K562 (cell line): ENCODE data around the gene SHOX. TPM values are rescaled to one million over a fixed set of nuclear protein-coding genes. Genes with fewer than 3 reads are reported as not detected.

Source experiments
- ATAC-seq: fragments of 200-7000 bp; cut with Tn5 transposase; 3 replicates; pipeline ENCODE4 v1.9.1; 2020; ENCODE audit warnings: moderate library complexity
- BruUV-seq: library from RNA; stranded (reverse); fragments of 400-500 nt; replicated peaks from 2 replicates; lab custom pipeline; 2021; lab: Mats Ljungman, UMichigan
- CTCF ChIA-PET: fragments of 300-600 bp; formaldehyde crosslinking; extraction: SDS; loops from one replicate; lab custom pipeline; 2021; ENCODE audit warnings: low intra/inter-chr PET ratio; lab: Yijun Ruan, JAX
- POLR2A ChIA-PET: fragments of 300-600, 350-650 bp; sonication (Branson Sonifier 250); formaldehyde crosslinking; extraction: SDS; loops from one replicate; lab custom pipeline; 2021; ENCODE audit warnings: antibody characterized with exemption, inconsistent platforms; lab: Yijun Ruan, JAX
- DNase-seq, 4 experiments: peaks; one replicate each; pipeline versions ENCODE4 v3.0.0 to v3.0.0-alpha.2; 2011 to 2018; ENCODE audit warnings: low spot score in 3 of 4, mixed read lengths in 3 of 4; ENCODE audit errors: extremely low read depth in 1 of 4
- FAIRE-seq: peaks from 2 replicates; lab custom pipeline; 2011; peaks lifted over from hg19 to GRCh38; lab: Jason Lieb, UNC
- H2AFZ ChIP-seq: 2 replicates; pipeline ENCODE4 v1.6.0; 2011; ENCODE audit warnings: low read depth, low read length, control low read depth, inconsistent platforms
- H3K27ac ChIP-seq: fragments of 200-600 bp; 3 replicates; pipeline ENCODE4 v1.8.0; 2011; ENCODE audit warnings: low read depth, mild to moderate bottlenecking, control low read depth, inconsistent platforms, low read length, moderate library complexity, mixed read lengths; ENCODE audit errors: extremely low read depth
- H3K27me3 ChIP-seq, 2 experiments: fragments of 300-600 bp in 1 of 2; 2 replicates in 1 of 2; 3 replicates in 1 of 2; pipeline versions ENCODE4 v1.6.0 to v1.8.0; 2011; ENCODE audit warnings: inconsistent platforms in 2 of 2, low read length in 2 of 2, mild to moderate bottlenecking in 1 of 2, mixed read lengths in 1 of 2, moderate library complexity in 1 of 2; ENCODE audit not compliant: control insufficient read depth in 2 of 2, insufficient read depth in 2 of 2
- H3K36me3 ChIP-seq: fragments of 300-600 bp; 3 replicates; pipeline ENCODE4 v1.8.0; 2011; ENCODE audit warnings: mild to moderate bottlenecking, low read length, inconsistent platforms; ENCODE audit not compliant: control insufficient read depth, insufficient read depth
- H3K4me1 ChIP-seq, 2 experiments: fragments of 200-600 bp in 1 of 2; replicated peaks in 1 of 2; 2 replicates in 1 of 2; 3 replicates in 1 of 2; pipeline versions ENCODE4 v1.5.1 to v1.8.0; 2011; ENCODE audit warnings: inconsistent platforms in 2 of 2, low read length in 2 of 2, mild to moderate bottlenecking in 1 of 2, mixed read lengths in 1 of 2, moderate library complexity in 1 of 2; ENCODE audit not compliant: control insufficient read depth in 2 of 2, insufficient read depth in 2 of 2
- H3K4me2 ChIP-seq: 2 replicates; pipeline ENCODE4 v1.6.1; 2011; ENCODE audit warnings: low read length, control low read depth, inconsistent platforms, mixed read lengths; ENCODE audit not compliant: insufficient read depth
- H3K4me3 ChIP-seq: fragments of 200-600 bp; sonication (generic), shearing (Covaris generic); 2 replicates; pipeline ENCODE4 v1.5.1; 2016; ENCODE audit warnings: control low read depth, inconsistent platforms
- H3K79me2 ChIP-seq: fragments of 200-600 bp; 3 replicates; pipeline ENCODE4 v1.8.0; 2011; ENCODE audit warnings: low read length, inconsistent platforms; ENCODE audit not compliant: control insufficient read depth, insufficient read depth
- H3K9ac ChIP-seq, 2 experiments: 2 replicates each; pipeline versions ENCODE4 v1.6.0 to v1.6.1; 2011; ENCODE audit warnings: low read depth in 2 of 2, low read length in 2 of 2, control low read depth in 1 of 2, inconsistent platforms in 1 of 2, mild to moderate bottlenecking in 1 of 2, mixed read lengths in 1 of 2; ENCODE audit not compliant: insufficient read depth in 1 of 2
- H3K9me1 ChIP-seq: one replicate; pipeline ENCODE4 v1.6.0; 2011; ENCODE audit warnings: inconsistent platforms, mild to moderate bottlenecking, low read length, moderate library complexity; ENCODE audit not compliant: control insufficient read depth, insufficient read depth
- H3K9me3 ChIP-seq: replicated peaks from 2 replicates; pipeline ENCODE4 v1.5.1; 2011; ENCODE audit warnings: low read depth, low read length, inconsistent platforms; ENCODE audit not compliant: control insufficient read depth, insufficient read depth
- H4K20me1 ChIP-seq: replicated peaks from 2 replicates; pipeline ENCODE4 v1.6.1; 2011; ENCODE audit warnings: low read length, inconsistent platforms, mixed read lengths; ENCODE audit not compliant: control insufficient read depth, insufficient read depth
- C11orf30 ChIP-seq: fragments of 450-650 bp; IDR thresholded peaks from 2 replicates; pipeline ENCODE4 v1.6.1; 2016; ENCODE audit warnings: low read depth, mild to moderate bottlenecking
- CBX3 ChIP-seq, 2 experiments: IDR thresholded peaks; 1 replicate in 1 of 2; 2 replicates in 1 of 2; pipeline ENCODE4 v1.6.1; 2012; ENCODE audit warnings: inconsistent platforms in 2 of 2, low read length in 2 of 2, borderline replicate concordance in 1 of 2, control low read depth in 1 of 2
- HES1 ChIP-seq: fragments of 450-650 bp; IDR thresholded peaks from 2 replicates; pipeline ENCODE4 v1.6.1; 2016; ENCODE audit warnings: low read depth, mild to moderate bottlenecking, moderate library complexity
- HMGXB4 ChIP-seq: sonication (generic); formaldehyde crosslinking; IDR thresholded peaks from 2 replicates; pipeline ENCODE4 v1.8.1; 2023; ENCODE audit warnings: mild to moderate bottlenecking, missing genetic modification reagents
- KAT7 ChIP-seq: sonication (generic); formaldehyde crosslinking; IDR thresholded peaks from 2 replicates; pipeline ENCODE4 v1.8.0; 2022; ENCODE audit warnings: missing genetic modification reagents, mild to moderate bottlenecking, borderline replicate concordance
- NEUROD1 ChIP-seq: fragments of 150-350 bp; IDR thresholded peaks from 2 replicates; pipeline ENCODE4 v1.6.1; 2014; ENCODE audit warnings: borderline replicate concordance, low read length, low read depth; ENCODE audit not compliant: partially characterized antibody
- RAD51 ChIP-seq: fragments of 450-650 bp; IDR thresholded peaks from 2 replicates; pipeline ENCODE4 v1.7.1; 2016; ENCODE audit warnings: low read depth, mild to moderate bottlenecking, borderline replicate concordance
- RBM25 ChIP-seq: fragments of 200-400 bp; formaldehyde crosslinking; IDR thresholded peaks from 2 replicates; pipeline ENCODE4 v1.6.1; 2018; ENCODE audit warnings: low read length, low read depth, moderate library complexity; ENCODE audit not compliant: severe bottlenecking
- XRCC4 ChIP-seq: IDR thresholded peaks from one replicate; pipeline ENCODE4 v1.6.1; 2011; ENCODE audit not compliant: insufficient read depth, insufficient read length; ENCODE audit errors: extremely low read depth
- ZFP91 ChIP-seq: sonication (generic); formaldehyde crosslinking; IDR thresholded peaks from 2 replicates; pipeline ENCODE4 v1.8.0; 2022; ENCODE audit warnings: mild to moderate bottlenecking, missing genetic modification reagents
- ZNF644 ChIP-seq: fragments of 200-800 bp; sonication (Bioruptor generic); IDR thresholded peaks from 2 replicates; pipeline ENCODE4 v1.6.1; 2016; ENCODE audit warnings: low read depth, missing genetic modification characterization, missing compliant biosample characterization
- ZNF707 ChIP-seq: fragments of 250-450 bp; sonication (Bioruptor Pico); conservative IDR thresholded peaks from 2 replicates; pipeline ENCODE4 v1.8.0; 2022; ENCODE audit warnings: inconsistent platforms, mild to moderate bottlenecking, moderate library complexity
- WGBS: fragments of 100-300 bp; shearing (Covaris generic); methylation state at CpG from one replicate; pipeline ENCODE4 v1.1.6; 2016; ENCODE audit warnings: low coverage, mixed read lengths; ENCODE audit not compliant: insufficient coverage; ENCODE audit errors: missing lambda C conversion rate; 5-methylcytosine and 5-hydroxymethylcytosine counted together
- in situ Hi-C: fragments of 300-500 bp; cut with MboI; formaldehyde crosslinking; loops from 4 replicates; pipeline ENCODE4 v1.15.0; 2018; ENCODE audit warnings: inconsistent platforms, mixed read lengths
- intact Hi-C: fragments of 100-400 bp; cut with micrococcal nuclease; formaldehyde crosslinking; loops from 2 replicates; pipeline ENCODE4 v1.14.2; 2022
- polyA plus RNA-seq, 8 experiments: library from polyadenylated mRNA; depleted of rRNA in 4 of 8; stranded (reverse) in 5 of 8; unstranded in 3 of 8; fragments of >200 nt; fragmentation: Nextera tagmentation in 2 of 8; fragmentation: Illumina TruSeq in 1 of 8; extraction: Ambion mirVana in 2 of 8; extraction: Trizol in 1 of 8; gene quantifications; 2 replicates each; pipeline versions ENCODE4 v1.2.1 to v1.2.3, GENCODE V29; 2011 to 2014; ENCODE audit warnings: inconsistent platforms in 1 of 8, missing spikeins in 1 of 8
- total RNA-seq, 7 experiments: library from RNA; depleted of rRNA in 6 of 7; stranded (reverse); fragments of >200 nt in 6 of 7; fragmentation: Illumina TruSeq in 2 of 7; extraction: Trizol in 2 of 7; gene quantifications; 2 replicates each; pipeline versions ENCODE4 v1.2.1 to v1.2.3, GENCODE V29; 2011 to 2021; ENCODE audit warnings: low replicate concordance in 1 of 7

Gene SHOX
- total and polyA plus RNA-seq, 9 of the 15 experiments (the other 6 are each of a cell fraction or from before 2014, with no cell fraction given) = not detected

DNA sequence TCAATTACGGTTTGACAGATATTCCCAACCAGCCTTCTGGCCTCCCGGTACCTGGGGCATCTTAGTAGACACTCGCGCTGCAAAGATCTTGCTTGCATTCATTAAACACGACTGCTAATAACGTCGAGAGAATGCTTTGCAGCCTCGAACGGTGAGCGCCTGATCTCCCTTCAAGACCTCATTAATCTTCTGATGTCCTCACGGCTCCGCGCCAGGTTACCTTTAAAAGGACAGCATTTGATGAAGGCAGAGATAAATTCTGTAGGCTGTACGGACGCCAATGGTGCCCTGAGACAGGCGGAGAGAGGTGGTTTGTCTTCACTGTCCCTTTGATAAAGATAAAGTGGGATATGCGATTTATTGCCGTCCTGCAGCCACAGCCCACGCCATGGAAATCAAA, 64.2 kb downstream of the SHOX start:
- no peaks in the 10 kb centered on the region for H3K36me3 ChIP-seq
- H3K9me3 ChIP-seq = no peaks in the 10 kb centered on the region
- in situ Hi-C loops = no loop called here
- H3K4me2 ChIP-seq = no peak overlapping the region
- FAIRE-seq (no peak), ATAC-seq (no peak), DNase-seq (no peak)
- no peaks in the 10 kb centered on the region for H3K4me1 ChIP-seq
- WGBS = 2% methylated on average over 19 of the region's 19 CpGs
- no peaks in the 10 kb centered on the region for H3K27me3 ChIP-seq
- H3K27ac ChIP-seq = no peak overlapping the region
- ChIA-PET POLR2A (no interaction called here), CTCF (no interaction called here)
- H3K9ac ChIP-seq = no peak overlapping the region
- BruUV-seq = no TSS peak
- no peak overlapping the region for H3K4me3 ChIP-seq
- intact Hi-C loops = no loop called here
- no peak for TF ChIP-seq NEUROD1
- H3K79me2 ChIP-seq = no peaks in the 10 kb centered on the region
- no peaks in the 10 kb centered on the region for H3K9me1 ChIP-seq
- no peak overlapping the region for H2AFZ ChIP-seq
- no peaks in the 10 kb centered on the region for H4K20me1 ChIP-seq

DNA sequence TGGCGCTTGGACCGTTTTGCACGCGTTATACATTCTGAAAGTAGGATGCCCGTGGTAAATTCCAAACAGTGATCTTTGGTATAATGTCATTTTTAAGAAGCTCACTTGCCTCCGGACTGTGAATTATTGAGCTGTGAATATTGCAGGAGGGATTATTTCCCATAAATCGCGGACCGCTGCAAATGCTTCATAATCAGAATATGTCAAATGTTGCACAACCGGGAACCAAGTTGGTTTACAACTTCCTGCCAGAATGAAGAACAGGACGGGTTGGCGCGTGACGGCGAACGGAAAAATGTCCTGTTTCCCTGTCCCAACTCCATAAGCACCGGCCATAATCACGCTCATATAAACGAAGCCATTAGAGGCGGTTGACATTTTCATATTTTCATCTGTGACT, 67.6 kb downstream of the SHOX start:
- Histone ChIP-seq H3K27me3 (no peaks in the 10 kb centered on the region), H3K4me3 (no peak overlapping the region), H3K4me2 (no peak overlapping the region), H4K20me1 (no peaks in the 10 kb centered on the region), H3K36me3 (no peaks in the 10 kb centered on the region), H3K9me3 (no peaks in the 10 kb centered on the region), H3K27ac (no peak overlapping the region), H3K9ac (no peak overlapping the region), H3K9me1 (no peaks in the 10 kb centered on the region), H3K4me1 (no peaks in the 10 kb centered on the region), H2AFZ (no peak overlapping the region), H3K79me2 (no peaks in the 10 kb centered on the region)
- no peak for ATAC-seq
- DNase-seq = no peak
- ChIA-PET POLR2A (no interaction called here), CTCF (no interaction called here)
- TF ChIP-seq RAD51 = no peak
- TF ChIP-seq C11orf30 = no peak
- no peak for TF ChIP-seq HES1
- no peak for TF ChIP-seq HMGXB4 (CRISPR knock-in tag)
- no peak for TF ChIP-seq ZNF707 (CRISPR knock-in tag)
- no peak for TF ChIP-seq KAT7
- no peak for TF ChIP-seq CBX3 (IDR thresholded peaks at IDR 0.05; ENCODE audit: borderline replicate concordance in 1 of 2, low read length in 2 of 2)
- TF ChIP-seq RBM25 = no peak
- TF ChIP-seq ZNF644 (tag) = no peak
- TF ChIP-seq XRCC4 = no peak
- TF ChIP-seq ZFP91 (CRISPR knock-in tag) = no peak
- in situ Hi-C loops = no loop called here
- no peak for FAIRE-seq
- no TSS peak for BruUV-seq
- 0% methylated on average over 19 of the region's 20 CpGs for WGBS
- intact Hi-C loops = no loop called here
